HepG2 (cell line): Measurements from ENCODE around the gene RAC3. TPM values are rescaled to one million over a fixed set of nuclear protein-coding genes. Genes with fewer than 3 reads are reported as not detected.

ENCODE experiments used
- ATF7-NPFF ChIP-seq: sonication (generic); formaldehyde crosslinking; IDR thresholded peaks from 2 replicates; pipeline ENCODE4 v1.8.1; 2023; ENCODE audit warnings: mild to moderate bottlenecking, low read depth, missing genetic modification reagents, moderate library complexity
- CENPBD1 ChIP-seq: sonication (generic); formaldehyde crosslinking; IDR thresholded peaks from 2 replicates; pipeline ENCODE4 v1.8.0; 2022; ENCODE audit warnings: missing genetic modification reagents, low read depth, mild to moderate bottlenecking, borderline replicate concordance
- CERS6 ChIP-seq: sonication (generic); formaldehyde crosslinking; IDR thresholded peaks from 2 replicates; pipeline ENCODE4 v1.5.0; 2020; ENCODE audit warnings: missing genetic modification reagents
- DBP ChIP-seq: sonication (generic); formaldehyde crosslinking; IDR thresholded peaks from 2 replicates; pipeline ENCODE4 v1.4.0; 2020; ENCODE audit warnings: missing genetic modification reagents; ENCODE audit errors: not compliant biosample characterization
- IRF2 ChIP-seq: IDR thresholded peaks from 2 replicates; pipeline ENCODE4 v1.6.1; 2018; ENCODE audit warnings: missing genetic modification reagents, missing compliant biosample characterization
- MZF1 ChIP-seq: sonication (generic); formaldehyde crosslinking; IDR thresholded peaks from 2 replicates; pipeline ENCODE4 v1.8.1; 2023; ENCODE audit warnings: mild to moderate bottlenecking, missing genetic modification reagents, borderline replicate concordance
- NFRKB ChIP-seq: fragments of 450-650 bp; IDR thresholded peaks from 2 replicates; pipeline ENCODE4 v1.6.1; 2017
- PCBP2 ChIP-seq: fragments of 200-400 bp; formaldehyde crosslinking; optimal IDR thresholded peaks from 2 replicates; pipeline ENCODE3; 2018; ENCODE audit warnings: low read length, low read depth; ENCODE audit not compliant: poor library complexity, severe bottlenecking
- RARG ChIP-seq: sonication (generic); formaldehyde crosslinking; IDR thresholded peaks from 2 replicates; pipeline ENCODE4 v1.4.0; 2020; ENCODE audit warnings: low read depth, mild to moderate bottlenecking, missing genetic modification reagents
- SKI ChIP-seq: fragments of 450-650 bp; IDR thresholded peaks from one replicate; pipeline ENCODE4 v1.6.1; 2018; ENCODE audit warnings: mild to moderate bottlenecking; ENCODE audit not compliant: partially characterized antibody
- TCF7 ChIP-seq: sonication (generic); IDR thresholded peaks from 2 replicates; pipeline ENCODE4 v1.6.1; 2016; ENCODE audit warnings: antibody characterized with exemption, low read depth
- THAP9 ChIP-seq: sonication (generic); formaldehyde crosslinking; IDR thresholded peaks from 2 replicates; pipeline ENCODE4; 2020; ENCODE audit warnings: missing genetic modification reagents, mild to moderate bottlenecking, borderline replicate concordance
- U2AF2 ChIP-seq: fragments of 200-400 bp; formaldehyde crosslinking; IDR thresholded peaks from 2 replicates; pipeline ENCODE4 v1.6.1; 2017; ENCODE audit warnings: low read depth, mild to moderate bottlenecking, low read length
- ZMAT3 ChIP-seq: sonication (generic); formaldehyde crosslinking; conservative IDR thresholded peaks from 2 replicates; pipeline ENCODE4 v1.7.0; 2021; ENCODE audit warnings: missing genetic modification reagents
- ZNF24 ChIP-seq: fragments of 450-650 bp; IDR thresholded peaks from 2 replicates; pipeline ENCODE4 v1.6.1; 2017; ENCODE audit warnings: antibody characterized with exemption, mild to moderate bottlenecking
- ZNF264 ChIP-seq: sonication (generic); formaldehyde crosslinking; IDR thresholded peaks from 2 replicates; pipeline ENCODE4 v1.4.0; 2020; ENCODE audit warnings: missing genetic modification reagents
- ZNF547 ChIP-seq: sonication (generic); formaldehyde crosslinking; IDR thresholded peaks from 2 replicates; pipeline ENCODE4 v1.5.1; 2020; ENCODE audit warnings: mild to moderate bottlenecking, missing genetic modification reagents
- ZNF784 ChIP-seq: sonication (generic); formaldehyde crosslinking; IDR thresholded peaks from 2 replicates; pipeline ENCODE4 v1.5.1; 2020; ENCODE audit warnings: missing genetic modification reagents, mild to moderate bottlenecking, borderline replicate concordance
- ZNF879 ChIP-seq: sonication (generic); formaldehyde crosslinking; IDR thresholded peaks from 2 replicates; pipeline ENCODE4 v1.8.1; 2023; ENCODE audit warnings: missing genetic modification reagents
- polyA plus RNA-seq, 8 experiments: library from polyadenylated mRNA; depleted of rRNA in 3 of 8; stranded (reverse) in 7 of 8; unstranded in 1 of 8; fragments of >200 nt; fragmentation: Illumina TruSeq in 4 of 8; extraction: Trizol in 4 of 8; gene quantifications; 2 replicates each; pipeline versions ENCODE4 v1.2.1 to v1.2.3, GENCODE V29; 2011 to 2016; ENCODE audit warnings: low read depth in 4 of 8, missing spikeins in 1 of 8, mixed read lengths in 1 of 8; ENCODE audit not compliant: insufficient read depth in 1 of 8
- total RNA-seq, 5 experiments: library from RNA; depleted of rRNA; stranded (reverse); fragments of >200 nt; fragmentation: Illumina TruSeq; extraction: Trizol; gene quantifications; 2 replicates each; pipeline ENCODE4 v1.2.3, GENCODE V29; 2016; ENCODE audit warnings: low read depth in 1 of 5

The RAC3 gene
- total and polyA plus RNA-seq, 2 of the 13 experiments (the other 11 are each of a cell fraction or from before 2014, with no cell fraction given), result 10.5 to 21.3 TPM

- no peak for TF ChIP-seq NFRKB
- TF ChIP-seq ZMAT3, result peak; percentile 83
- no peak for TF ChIP-seq CENPBD1 (CRISPR knock-in tag)
- TF ChIP-seq CERS6 (CRISPR knock-in tag), result no peak
- TF ChIP-seq ZNF24, result no peak
- no peak for TF ChIP-seq ZNF264
- TF ChIP-seq ZNF784 (CRISPR knock-in tag), result peak; percentile 88; the same call in 1 of the 2 replicates
- no peak for TF ChIP-seq MZF1
- TF ChIP-seq DBP, result no peak
- no peak; the same call in 1 of the 2 replicates for TF ChIP-seq ATF7-NPFF (CRISPR knock-in tag)
- no peak for TF ChIP-seq PCBP2
- peak; percentile 6 for TF ChIP-seq SKI
- TF ChIP-seq TCF7, result no peak
- TF ChIP-seq THAP9 (CRISPR knock-in tag), result peak; percentile 59; the same call in 1 of the 2 replicates
- TF ChIP-seq ZNF547 (CRISPR knock-in tag), result peak; percentile 54; the same call in 1 of the 2 replicates
- TF ChIP-seq IRF2 (CRISPR knock-in tag), result 0 out of 2 replicates have a peak, but pooled peaks have one; percentile 41
- no peak for TF ChIP-seq U2AF2
- 0 out of 2 replicates have a peak, but pooled peaks have one; percentile 4 for TF ChIP-seq ZNF879 (CRISPR knock-in tag)
- peak; percentile 51; the same call in 1 of the 2 replicates for TF ChIP-seq RARG
Measured at GRCh38 chr17:82056729-82057621, 25.5 kb downstream of the RAC3 start (continued).
